K562 (cell line): Measurements from ENCODE around the gene NUP205. TPM values are rescaled to one million over a fixed set of nuclear protein-coding genes. Genes with fewer than 3 reads are reported as not detected.

ENCODE experiments used
- CTCFL ChIP-seq: IDR thresholded peaks from 2 replicates; pipeline ENCODE4 v1.6.1; 2011; ENCODE audit warnings: borderline replicate concordance, low read depth, mild to moderate bottlenecking, moderate library complexity, low read length; ENCODE audit not compliant: insufficient read depth, poor library complexity, severe bottlenecking
- ETV1 ChIP-seq: fragments of 450-650 bp; conservative IDR thresholded peaks from 2 replicates; pipeline ENCODE4 v1.6.1; 2016; ENCODE audit warnings: missing genetic modification characterization, control low read depth, low read depth, missing compliant biosample characterization
- KLF10 ChIP-seq: fragments of 250-450 bp; sonication (Bioruptor Pico); IDR thresholded peaks from 2 replicates; pipeline ENCODE4 v1.6.1; 2021; ENCODE audit warnings: matching md5 sums
- MEIS2 ChIP-seq: fragments of 450-650 bp; IDR thresholded peaks from 2 replicates; pipeline ENCODE4 v1.6.1; 2014; ENCODE audit warnings: mild to moderate bottlenecking; ENCODE audit not compliant: partially characterized antibody
- MGA ChIP-seq: fragments of 450-650 bp; IDR thresholded peaks from 2 replicates; pipeline ENCODE4 v1.6.1; 2016; ENCODE audit warnings: mild to moderate bottlenecking, moderate library complexity
- NR2F6 ChIP-seq: fragments of 450-650 bp; formaldehyde crosslinking; IDR thresholded peaks from 2 replicates; pipeline ENCODE4 v1.4.0; 2020; ENCODE audit warnings: mild to moderate bottlenecking
- SAFB ChIP-seq: fragments of 200-400 bp; formaldehyde crosslinking; IDR thresholded peaks from 2 replicates; pipeline ENCODE4 v1.6.1; 2017; ENCODE audit warnings: low read depth, low read length, borderline replicate concordance
- SMAD3 ChIP-seq: fragments of 450-650 bp; formaldehyde crosslinking; conservative IDR thresholded peaks from 2 replicates; pipeline ENCODE4 v1.4.0; 2020; ENCODE audit warnings: mild to moderate bottlenecking
- TAL1 ChIP-seq: fragments of 450-650 bp; IDR thresholded peaks from 2 replicates; pipeline ENCODE4 v1.6.1; 2016; ENCODE audit warnings: mild to moderate bottlenecking
- XRCC5 ChIP-seq: fragments of 200-400 bp; formaldehyde crosslinking; IDR thresholded peaks from 2 replicates; pipeline ENCODE4 v1.6.1; 2017; ENCODE audit warnings: low read depth, mild to moderate bottlenecking, low read length
- ZNF134 ChIP-seq: fragments of 250-450 bp; sonication (Bioruptor Pico); conservative IDR thresholded peaks from 2 replicates; pipeline ENCODE4 v1.4.0; 2020
- ZNF384 ChIP-seq: IDR thresholded peaks from 2 replicates; pipeline ENCODE4 v1.6.1; 2012; ENCODE audit warnings: low read depth, low read length, improper control_type of control experiment
- ZNF512 ChIP-seq: IDR thresholded peaks from 2 replicates; pipeline ENCODE4 v1.6.1; 2016; ENCODE audit warnings: missing genetic modification characterization, missing compliant biosample characterization
- polyA plus RNA-seq, 8 experiments: library from polyadenylated mRNA; depleted of rRNA in 4 of 8; stranded (reverse) in 5 of 8; unstranded in 3 of 8; fragments of >200 nt; fragmentation: Nextera tagmentation in 2 of 8; fragmentation: Illumina TruSeq in 1 of 8; extraction: Ambion mirVana in 2 of 8; extraction: Trizol in 1 of 8; gene quantifications; 2 replicates each; pipeline versions ENCODE4 v1.2.1 to v1.2.3, GENCODE V29; 2011 to 2014; ENCODE audit warnings: inconsistent platforms in 1 of 8, missing spikeins in 1 of 8
- total RNA-seq, 7 experiments: library from RNA; depleted of rRNA in 6 of 7; stranded (reverse); fragments of >200 nt in 6 of 7; fragmentation: Illumina TruSeq in 2 of 7; extraction: Trizol in 2 of 7; gene quantifications; 2 replicates each; pipeline versions ENCODE4 v1.2.1 to v1.2.3, GENCODE V29; 2011 to 2021; ENCODE audit warnings: low replicate concordance in 1 of 7

Gene NUP205
- total and polyA plus RNA-seq, 9 of the 15 experiments (the other 6 are each of a cell fraction or from before 2014, with no cell fraction given), result 101 to 282 (median 193) TPM

- no peak for TF ChIP-seq MGA
- TF ChIP-seq KLF10, result no peak
- no peak for TF ChIP-seq NR2F6 (CRISPR knock-in tag)
- TF ChIP-seq XRCC5, result peak; percentile 92; the same call in 1 of the 2 replicates
- TF ChIP-seq ZNF134, result no peak
- TF ChIP-seq ZNF384, result peak; percentile 33
- TF ChIP-seq ETV1 (tag), result peak; percentile 88
- no peak for TF ChIP-seq MEIS2
- peak; percentile 53; the same call in 1 of the 2 replicates for TF ChIP-seq SMAD3 (CRISPR knock-in tag)
- TF ChIP-seq SAFB, result peak; percentile 45; the same call in 1 of the 2 replicates
- TF ChIP-seq CTCFL, result peak; percentile 100
- TF ChIP-seq TAL1, result no peak
- TF ChIP-seq ZNF512 (tag), result no peak
Measured at GRCh38 chr7:135662373-135663114, 104.8 kb downstream of the NUP205 start, which contains the start of gene STMP1 (continued).
